HG03097 (cell line): ENCODE measurements around the gene CYSRT1.

Source experiments
- ATAC-seq: cut with Tn5 transposase; IDR thresholded peaks from one replicate; pipeline ENCODE4 v1.9.1; 2021; ENCODE audit not compliant: unreplicated experiment, low FRiP score

The CYSRT1 gene

GRCh38 chr9:137265496-137266161, 40.7 kb downstream of the CYSRT1 start:
- no peak for ATAC-seq

GRCh38 chr9:137266162-137266527, 41.2 kb downstream of the CYSRT1 start:
- no peak for ATAC-seq

- ATAC-seq: no peak
These were observed 41.8 kb downstream of the CYSRT1 start for GRCh38 chr9:137266585-137267453.

GRCh38 chr9:137267933-137268355, 43.0 kb downstream of the CYSRT1 start:
- ATAC-seq: no peak

GRCh38 chr9:137268538-137269201, 43.7 kb downstream of the CYSRT1 start:
- no peak for ATAC-seq

- no peak for ATAC-seq
These were observed 44.3 kb downstream of the CYSRT1 start for GRCh38 chr9:137269231-137269772.

- no peak for ATAC-seq
These were observed 46.1 kb downstream of the CYSRT1 start for GRCh38 chr9:137270929-137271695.

GRCh38 chr9:137271696-137272076, 46.7 kb downstream of the CYSRT1 start:
- ATAC-seq: no peak

GRCh38 chr9:137272241-137273094, 47.5 kb downstream of the CYSRT1 start:
- ATAC-seq: no peak

GRCh38 chr9:137273095-137273490, 48.1 kb downstream of the CYSRT1 start:
- ATAC-seq: no peak

- no peak for ATAC-seq
These were observed 48.8 kb downstream of the CYSRT1 start for GRCh38 chr9:137273611-137274320.

GRCh38 chr9:137275203-137275587, 50.2 kb downstream of the CYSRT1 start:
- no peak for ATAC-seq
